ENCODE measurements around the gene FMN1.

GRCh38 chr15:32784581-32784980, 409.9 kb downstream of the FMN1 start:
- TF ChIP-seq CTCF (conservative IDR thresholded peaks at IDR 0.05) (no peak), EZH2 (IDR thresholded peaks at IDR 0.05; ENCODE audit: low read depth) (no peak)
